Left ventricle myocardium inferior (tissue), 1 donor: Measurements from ENCODE around the gene MCM8. TPM values are rescaled to one million over a fixed set of nuclear protein-coding genes. Genes with fewer than 3 reads are reported as not detected.

Experiments used
- DNase-seq: peaks from one replicate; pipeline ENCODE4 v3.0.0-alpha.2; 2020
- H3K27ac ChIP-seq: fragments of 200-600 bp; replicated peaks from 2 replicates; pipeline ENCODE4 v1.8.0; 2021
- H3K27me3 ChIP-seq: fragments of 200-600 bp; 2 replicates; pipeline ENCODE4 v1.8.0; 2021; ENCODE audit warnings: low read depth
- H3K36me3 ChIP-seq: fragments of 200-600 bp; 2 replicates; pipeline ENCODE4 v1.8.0; 2021
- H3K4me1 ChIP-seq: fragments of 200-600 bp; 2 replicates; pipeline ENCODE4 v1.8.0; 2021
- H3K4me3 ChIP-seq: fragments of 200-600 bp; 2 replicates; pipeline ENCODE4 v1.8.0; 2021; ENCODE audit warnings: mild to moderate bottlenecking, moderate library complexity
- H3K9me3 ChIP-seq: fragments of 200-600 bp; replicated peaks from 2 replicates; pipeline ENCODE4 v1.8.0; 2021
- intact Hi-C: fragments of 100-400 bp; cut with micrococcal nuclease; formaldehyde crosslinking; loops from one replicate; pipeline ENCODE4 v1.11.0; 2022
- total RNA-seq: library from RNA; stranded (reverse); fragmentation: NEBNext Ultra II Directional; extraction: Animal tissue kit (Norgen Biotek cat#: 25700); gene quantifications from one replicate; pipeline ENCODE4 v1.2.1, GENCODE V29; 2021
- TF ChIP-seq, protein P1 (sequence below): fragments of 200-600 bp; IDR thresholded peaks from 2 replicates; pipeline ENCODE4 v1.8.0; 2021; ENCODE audit warnings: antibody characterized with exemption, mild to moderate bottlenecking, borderline replicate concordance
- donor health status: DM: no; HTN: yes; CAD: no; lungs with severe emphysema.

Gene MCM8
- total RNA-seq, 1 donor from 2014 or later, result 6.9 TPM

DNA sequence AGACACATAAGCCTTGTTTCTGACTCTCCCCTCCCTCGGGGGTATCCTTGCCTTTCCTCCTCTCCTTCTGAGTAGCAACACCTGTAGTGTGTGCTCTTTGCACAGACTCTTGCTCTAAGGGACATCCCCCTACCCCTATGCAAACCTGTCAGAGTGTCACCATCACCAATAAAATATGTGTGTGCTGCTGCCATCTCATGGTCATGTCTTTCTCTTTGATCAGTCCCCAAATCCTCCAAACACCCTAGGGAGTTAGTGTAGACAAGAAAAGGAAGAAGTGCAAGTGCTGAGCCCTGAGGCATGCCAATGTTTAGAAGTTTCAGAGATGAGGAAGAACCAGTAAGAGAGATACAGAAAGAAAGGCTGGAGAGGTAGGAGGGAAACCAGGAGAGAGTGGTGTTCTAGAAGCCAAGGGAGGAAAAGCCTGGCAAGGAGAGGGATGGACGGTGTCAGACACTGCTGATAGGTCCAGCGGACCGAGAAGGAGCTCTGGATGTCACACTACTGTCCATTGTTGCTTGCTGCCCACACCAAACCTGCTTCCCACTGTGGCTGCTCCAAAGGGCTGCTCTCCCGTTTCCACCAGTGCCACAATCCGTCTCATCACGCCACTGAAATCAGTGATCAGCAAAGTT, 16.5 kb upstream of the MCM8 start:
- H3K4me3 ChIP-seq, result no peak overlapping the region
- TF ChIP-seq, protein P1, sequence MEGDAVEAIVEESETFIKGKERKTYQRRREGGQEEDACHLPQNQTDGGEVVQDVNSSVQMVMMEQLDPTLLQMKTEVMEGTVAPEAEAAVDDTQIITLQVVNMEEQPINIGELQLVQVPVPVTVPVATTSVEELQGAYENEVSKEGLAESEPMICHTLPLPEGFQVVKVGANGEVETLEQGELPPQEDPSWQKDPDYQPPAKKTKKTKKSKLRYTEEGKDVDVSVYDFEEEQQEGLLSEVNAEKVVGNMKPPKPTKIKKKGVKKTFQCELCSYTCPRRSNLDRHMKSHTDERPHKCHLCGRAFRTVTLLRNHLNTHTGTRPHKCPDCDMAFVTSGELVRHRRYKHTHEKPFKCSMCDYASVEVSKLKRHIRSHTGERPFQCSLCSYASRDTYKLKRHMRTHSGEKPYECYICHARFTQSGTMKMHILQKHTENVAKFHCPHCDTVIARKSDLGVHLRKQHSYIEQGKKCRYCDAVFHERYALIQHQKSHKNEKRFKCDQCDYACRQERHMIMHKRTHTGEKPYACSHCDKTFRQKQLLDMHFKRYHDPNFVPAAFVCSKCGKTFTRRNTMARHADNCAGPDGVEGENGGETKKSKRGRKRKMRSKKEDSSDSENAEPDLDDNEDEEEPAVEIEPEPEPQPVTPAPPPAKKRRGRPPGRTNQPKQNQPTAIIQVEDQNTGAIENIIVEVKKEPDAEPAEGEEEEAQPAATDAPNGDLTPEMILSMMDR, result peak; percentile 55
- no peaks in the 10 kb centered on the region for H3K27me3 ChIP-seq
- no peak for DNase-seq
- H3K4me1 ChIP-seq, result no peaks in the 10 kb centered on the region
- intact Hi-C loops, result no loop called here
- H3K9me3 ChIP-seq, result no peaks in the 10 kb centered on the region
- no peak overlapping the region for H3K27ac ChIP-seq
- H3K36me3 ChIP-seq, result peaks cover 15% of the 10 kb centered on the region

DNA sequence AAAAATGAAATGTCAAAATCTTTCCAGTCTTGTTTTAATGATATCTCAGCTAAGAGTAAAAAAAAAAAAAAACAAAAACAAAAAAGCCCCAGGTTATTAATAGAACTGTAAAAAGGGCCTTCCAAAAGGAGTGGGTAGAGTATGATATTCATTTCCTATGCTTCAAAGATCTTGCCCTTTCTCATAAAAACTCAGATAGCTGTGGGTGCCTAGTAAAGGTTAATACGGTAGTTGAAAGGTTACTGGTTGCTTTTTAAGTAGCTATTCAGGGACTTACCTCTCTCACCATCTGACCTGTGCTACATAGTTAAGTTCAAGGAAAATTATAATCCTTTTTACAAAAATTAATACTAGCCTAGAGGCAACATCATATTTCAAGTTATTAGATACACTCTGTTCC, 15.1 kb upstream of the MCM8 start:
- TF ChIP-seq, protein P1, result no peak
- DNase-seq, result no peak
- Histone ChIP-seq H3K9me3 (no peaks in the 10 kb centered on the region), H3K4me1 (no peaks in the 10 kb centered on the region), H3K27me3 (no peaks in the 10 kb centered on the region), H3K4me3 (no peak overlapping the region), H3K27ac (no peak overlapping the region), H3K36me3 (peaks cover 30% of the 10 kb centered on the region)
- intact Hi-C loops, result no loop called here

DNA sequence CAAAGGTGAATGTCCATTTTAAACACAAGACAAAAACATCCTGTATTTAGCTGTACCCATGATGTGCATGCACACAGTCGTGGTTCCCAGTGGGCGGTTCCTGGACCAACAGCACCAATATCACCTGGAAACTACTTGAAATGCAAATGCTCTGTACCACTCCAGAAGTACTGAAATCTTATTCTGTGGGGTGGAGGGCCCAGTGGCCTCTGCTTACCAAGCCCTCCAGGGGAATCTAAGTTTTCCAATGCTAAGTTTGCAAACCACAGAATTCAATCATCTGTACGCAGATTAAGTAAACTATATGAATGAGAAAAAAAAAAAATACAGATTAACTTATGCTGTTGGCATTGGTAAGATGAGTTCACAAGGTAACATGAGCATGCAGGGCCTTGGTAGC, 14.2 kb upstream of the MCM8 start:
- intact Hi-C loops, result no loop called here
- Histone ChIP-seq H3K27ac (no peak overlapping the region), H3K4me3 (no peak overlapping the region), H3K4me1 (no peaks in the 10 kb centered on the region), H3K36me3 (peaks cover 39% of the 10 kb centered on the region), H3K27me3 (no peaks in the 10 kb centered on the region), H3K9me3 (no peaks in the 10 kb centered on the region)
- DNase-seq, result no peak
- TF ChIP-seq, protein P1, result no peak

DNA sequence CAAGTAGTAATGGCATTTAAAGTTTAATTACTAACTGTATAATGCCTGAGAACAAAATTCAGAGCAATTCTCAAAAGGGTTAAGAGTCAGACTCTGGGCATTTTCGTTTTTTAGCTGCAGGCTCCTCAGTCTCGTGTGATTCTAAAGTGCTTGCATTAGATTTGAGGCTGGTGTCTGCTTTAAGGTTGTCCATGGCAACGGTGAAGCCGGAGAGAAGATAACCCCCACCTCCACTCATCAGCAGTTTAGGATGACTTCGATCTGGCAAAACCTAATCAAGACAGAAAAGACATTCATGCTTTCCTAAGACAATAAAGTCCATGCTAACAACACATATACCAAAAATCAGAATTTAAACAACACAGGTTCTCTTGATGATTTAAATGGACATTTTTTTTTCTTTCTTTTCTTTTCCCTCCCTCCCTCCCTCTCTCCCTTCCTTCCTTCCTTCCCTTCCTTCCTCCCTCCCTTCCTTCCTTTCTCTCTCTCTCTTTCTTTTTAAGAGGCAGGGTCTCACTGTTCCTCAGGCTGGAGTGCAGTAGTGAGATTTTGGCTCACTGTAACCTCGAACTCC, 11.9 kb upstream of the MCM8 start:
- intact Hi-C loops, result no loop called here
- Histone ChIP-seq H3K9me3 (no peaks in the 10 kb centered on the region), H3K4me1 (no peaks in the 10 kb centered on the region), H3K4me3 (no peak overlapping the region), H3K27ac (no peak overlapping the region), H3K27me3 (no peaks in the 10 kb centered on the region), H3K36me3 (peaks cover 62% of the 10 kb centered on the region)
- TF ChIP-seq, protein P1, result no peak
- no peak for DNase-seq

DNA sequence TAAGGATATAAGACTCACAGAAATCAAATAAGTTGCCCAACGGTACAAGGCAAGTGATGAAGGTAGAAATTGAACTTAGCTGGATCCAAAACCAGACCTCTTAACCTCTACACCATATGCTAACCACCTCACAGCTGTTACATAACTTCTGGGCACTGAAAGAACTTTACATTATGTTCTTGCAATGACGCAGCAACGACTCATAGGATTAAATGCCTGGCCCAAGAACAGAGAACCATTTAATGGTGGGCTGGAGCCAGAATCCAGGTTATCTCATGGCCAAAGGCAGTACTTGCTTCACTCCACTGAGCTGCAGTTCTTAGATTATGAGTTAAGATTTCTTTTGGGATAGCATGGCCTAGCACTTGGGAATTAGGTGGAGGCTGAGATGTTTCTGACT, 4.5 kb upstream of the MCM8 start:
- no peak overlapping the region for H3K4me3 ChIP-seq
- peaks cover 60% of the 10 kb centered on the region for H3K36me3 ChIP-seq
- no peak overlapping the region for H3K27ac ChIP-seq
- no peaks in the 10 kb centered on the region for H3K27me3 ChIP-seq
- H3K4me1 ChIP-seq, result peaks cover 18% of the 10 kb centered on the region
- no peaks in the 10 kb centered on the region for H3K9me3 ChIP-seq
- intact Hi-C loops, result no loop called here
- no peak for DNase-seq
- TF ChIP-seq, protein P1, result no peak
